Esophagus squamous epithelium (tissue), 4 donors: ENCODE results near the gene COMMD1.
A peak's percentile ranks its signal among the peaks of the same experiment; 100 is the strongest.

Experiments
- CTCF ChIP-seq, 6 experiments: fragments of 450-650 bp in 4 of 6; fragments of 200-600 bp in 2 of 6; sonication (generic) in 2 of 6; IDR thresholded peaks; one replicate each; pipeline ENCODE4 v1.5.1; 2016 to 2019; ENCODE audit warnings: antibody characterized with exemption in 6 of 6, mild to moderate bottlenecking in 4 of 6, moderate library complexity in 4 of 6
- POLR2A ChIP-seq, 4 donors: fragments of 450-650 bp; IDR thresholded peaks; one replicate each; pipeline ENCODE4 v1.6.1; 2017; ENCODE audit warnings: antibody characterized with exemption in 4 of 4, mild to moderate bottlenecking in 4 of 4, moderate library complexity in 3 of 4

- TF ChIP-seq POLR2A (IDR thresholded peaks at IDR 0.05): no peak
- peak in 3 of 6 experiments; percentile 10 to 30 (median 21) for TF ChIP-seq CTCF (IDR thresholded peaks at IDR 0.05)
Observed at GRCh38 chr2:61910603-61911002, 5.1 kb downstream of the COMMD1 start.
